ENCODE results near the gene PPARD.

DNA sequence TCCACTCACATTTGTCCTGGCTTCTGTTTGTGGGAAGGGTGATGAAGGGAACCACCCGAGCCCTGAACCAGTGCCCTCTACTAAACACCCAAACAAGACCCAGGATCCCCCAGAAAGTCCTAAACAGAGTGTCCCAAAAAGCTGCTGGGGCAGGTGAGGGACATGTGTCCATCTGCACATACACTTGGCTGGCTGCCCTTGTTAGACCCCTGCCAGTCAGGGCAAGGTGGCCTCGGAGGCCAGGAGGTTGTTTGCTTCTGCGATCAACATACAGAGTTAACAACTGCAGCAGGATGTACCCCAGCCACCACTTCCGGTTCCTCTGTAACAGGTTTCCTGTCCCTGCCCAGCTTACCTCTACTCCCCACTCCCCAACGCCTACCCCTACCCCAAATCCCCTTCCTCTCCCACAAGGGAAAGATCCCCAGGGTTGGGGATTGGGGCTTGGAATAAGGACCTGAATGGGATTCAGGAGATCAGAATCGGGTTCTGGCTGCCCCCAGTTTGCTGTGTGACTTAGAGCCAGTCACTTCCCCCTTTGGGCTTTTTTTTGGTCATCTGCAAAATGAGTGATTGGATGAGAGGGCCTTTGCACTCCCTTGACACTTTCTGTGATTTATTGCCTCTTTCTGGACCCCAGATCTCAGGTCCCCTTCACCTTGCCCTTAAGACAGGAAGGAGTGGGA lies 30.8 kb upstream of the PPARD start:
- TF ChIP-seq, protein P1, sequence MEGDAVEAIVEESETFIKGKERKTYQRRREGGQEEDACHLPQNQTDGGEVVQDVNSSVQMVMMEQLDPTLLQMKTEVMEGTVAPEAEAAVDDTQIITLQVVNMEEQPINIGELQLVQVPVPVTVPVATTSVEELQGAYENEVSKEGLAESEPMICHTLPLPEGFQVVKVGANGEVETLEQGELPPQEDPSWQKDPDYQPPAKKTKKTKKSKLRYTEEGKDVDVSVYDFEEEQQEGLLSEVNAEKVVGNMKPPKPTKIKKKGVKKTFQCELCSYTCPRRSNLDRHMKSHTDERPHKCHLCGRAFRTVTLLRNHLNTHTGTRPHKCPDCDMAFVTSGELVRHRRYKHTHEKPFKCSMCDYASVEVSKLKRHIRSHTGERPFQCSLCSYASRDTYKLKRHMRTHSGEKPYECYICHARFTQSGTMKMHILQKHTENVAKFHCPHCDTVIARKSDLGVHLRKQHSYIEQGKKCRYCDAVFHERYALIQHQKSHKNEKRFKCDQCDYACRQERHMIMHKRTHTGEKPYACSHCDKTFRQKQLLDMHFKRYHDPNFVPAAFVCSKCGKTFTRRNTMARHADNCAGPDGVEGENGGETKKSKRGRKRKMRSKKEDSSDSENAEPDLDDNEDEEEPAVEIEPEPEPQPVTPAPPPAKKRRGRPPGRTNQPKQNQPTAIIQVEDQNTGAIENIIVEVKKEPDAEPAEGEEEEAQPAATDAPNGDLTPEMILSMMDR (conservative IDR thresholded peaks at IDR 0.05; ENCODE audit: low read length): no peak
- TF ChIP-seq EZH2phosphoT487 (IDR thresholded peaks at IDR 0.05; ENCODE audit: borderline replicate concordance, low read depth, low read length): no peak

Measured in OCI-LY7 (cell line).